ENCODE measurements around the gene CYS1. TPM values are rescaled to one million over a fixed set of nuclear protein-coding genes. Genes with fewer than 3 reads are reported as not detected.

Gene CYS1
- total RNA-seq, 2 experiments from 2014 or later = 0.68 TPM; not detected in 1

- no peak overlapping the region for H3K4me2 ChIP-seq (ENCODE audit: low read length)
- no peak for DNase-seq (ENCODE audit: low spot score)
- no peaks in the 10 kb centered on the region for H3K9me3 ChIP-seq (ENCODE audit: low read length)
- peaks cover 36% of the 10 kb centered on the region for H3K4me1 ChIP-seq (ENCODE audit: insufficient read depth, low read length, poor library complexity, severe bottlenecking)
- no peaks in the 10 kb centered on the region for H3K36me3 ChIP-seq (ENCODE audit: insufficient read depth, low read length)
- no TSS peak for BruUV-seq (replicated peaks)
- no peak overlapping the region for H2AFZ ChIP-seq (ENCODE audit: low read length)
- no peak overlapping the region for H3K4me3 ChIP-seq (ENCODE audit: low read depth, low read length, poor library complexity, severe bottlenecking)
- ChIA-PET POLR2A (interaction anchor here (1.2 kb wide), 1 partner anchor 8 kb away, joined by 3 read pairs; no protein-coding TSS in a partner anchor), CTCF (ENCODE audit: unreplicated experiment) (no interaction called here)
- no peak overlapping the region for H3K27ac ChIP-seq (ENCODE audit: low read depth, low read length, poor library complexity, severe bottlenecking)
- no peaks in the 10 kb centered on the region for H4K20me1 ChIP-seq (ENCODE audit: insufficient read depth, low read length)
- intact Hi-C loops (cut with micrococcal nuclease; ENCODE audit: unreplicated experiment) = no loop called here
- TF ChIP-seq EZH2phosphoT487 (IDR thresholded peaks at IDR 0.05; ENCODE audit: borderline replicate concordance, low read depth, low read length) = no peak
- TF ChIP-seq CTCF (conservative IDR thresholded peaks at IDR 0.05; ENCODE audit: low read length) = no peak
- no peaks in the 10 kb centered on the region for H3K9me2 ChIP-seq (ENCODE audit: insufficient read depth, low read length)
- H3K79me2 ChIP-seq (ENCODE audit: insufficient read depth, low read depth, low read length) = no peaks in the 10 kb centered on the region
These were observed 3.2 kb downstream of the CYS1 start for GRCh38 chr2:10076988-10077527.

GRCh38 chr2:10076511-10076910 is 3.7 kb downstream of the CYS1 start:
- no peak for TF ChIP-seq CTCF (conservative IDR thresholded peaks at IDR 0.05; ENCODE audit: low read length)
- no peak for TF ChIP-seq EZH2phosphoT487 (IDR thresholded peaks at IDR 0.05; ENCODE audit: borderline replicate concordance, low read depth, low read length)
- Histone ChIP-seq H3K4me3 (ENCODE audit: low read depth, low read length, poor library complexity, severe bottlenecking) (no peak overlapping the region), H3K9me3 (ENCODE audit: low read length) (no peaks in the 10 kb centered on the region), H3K79me2 (ENCODE audit: insufficient read depth, low read depth, low read length) (no peaks in the 10 kb centered on the region), H3K9me2 (ENCODE audit: insufficient read depth, low read length) (no peaks in the 10 kb centered on the region), H3K4me1 (ENCODE audit: insufficient read depth, low read length, poor library complexity, severe bottlenecking) (peaks cover 35% of the 10 kb centered on the region), H3K36me3 (ENCODE audit: insufficient read depth, low read length) (no peaks in the 10 kb centered on the region), H3K27ac (ENCODE audit: low read depth, low read length, poor library complexity, severe bottlenecking) (no peak overlapping the region), H4K20me1 (ENCODE audit: insufficient read depth, low read length) (no peaks in the 10 kb centered on the region), H2AFZ (ENCODE audit: low read length) (no peak overlapping the region), H3K4me2 (ENCODE audit: low read length) (no peak overlapping the region)
- DNase-seq (ENCODE audit: low spot score) = no peak
- ChIA-PET POLR2A (no interaction called here), CTCF (ENCODE audit: unreplicated experiment) (no interaction called here)
- no TSS peak for BruUV-seq (replicated peaks)
- intact Hi-C loops (cut with micrococcal nuclease; ENCODE audit: unreplicated experiment) = no loop called here

- Histone ChIP-seq H3K36me3 (ENCODE audit: insufficient read depth, low read length) (no peaks in the 10 kb centered on the region), H3K4me1 (ENCODE audit: insufficient read depth, low read length, poor library complexity, severe bottlenecking) (peaks cover 31% of the 10 kb centered on the region), H2AFZ (ENCODE audit: low read length) (no peak overlapping the region), H3K4me3 (ENCODE audit: low read depth, low read length, poor library complexity, severe bottlenecking) (no peak overlapping the region), H3K9me2 (ENCODE audit: insufficient read depth, low read length) (no peaks in the 10 kb centered on the region), H3K4me2 (ENCODE audit: low read length) (no peak overlapping the region), H3K27ac (ENCODE audit: low read depth, low read length, poor library complexity, severe bottlenecking) (no peak overlapping the region), H3K79me2 (ENCODE audit: insufficient read depth, low read depth, low read length) (no peaks in the 10 kb centered on the region), H3K9me3 (ENCODE audit: low read length) (no peaks in the 10 kb centered on the region), H4K20me1 (ENCODE audit: insufficient read depth, low read length) (no peaks in the 10 kb centered on the region)
- intact Hi-C loops (cut with micrococcal nuclease; ENCODE audit: unreplicated experiment) = no loop called here
- TF ChIP-seq EZH2phosphoT487 (IDR thresholded peaks at IDR 0.05; ENCODE audit: borderline replicate concordance, low read depth, low read length) (no peak), CTCF (conservative IDR thresholded peaks at IDR 0.05; ENCODE audit: low read length) (no peak)
- no peak for DNase-seq (ENCODE audit: low spot score)
- BruUV-seq (replicated peaks) = no TSS peak
- ChIA-PET CTCF (ENCODE audit: unreplicated experiment) (no interaction called here), POLR2A (interaction anchor here (0.7 to 0.8 kb wide), 2 partner anchors 9 to 151 kb away, joined by 3 read pairs; no protein-coding TSS in a partner anchor)
These were observed 4.5 kb downstream of the CYS1 start for GRCh38 chr2:10075571-10076209.
